GM12864 (cell line): ENCODE results near the gene VARS1.
"Not testable (repeated sequence)": the region's sequence is repeated elsewhere in the genome, so short reads cannot be mapped to it uniquely, and the experiment has no call there.

Experiments
- DNase-seq: peaks from one replicate; pipeline ENCODE4 v3.0.0-alpha.2; 2011; ENCODE audit warnings: low read depth
- H3K4me3 ChIP-seq: 2 replicates; pipeline ENCODE4 v1.5.1; 2011; ENCODE audit warnings: mild to moderate bottlenecking, low read depth, low read length, control low read depth
- TF ChIP-seq, protein P1 (sequence below): IDR thresholded peaks from 2 replicates; pipeline ENCODE4 v1.5.1; 2011; ENCODE audit warnings: low read depth, mild to moderate bottlenecking, moderate library complexity, low read length, control low read depth, inconsistent platforms; ENCODE audit errors: missing control alignments

Gene VARS1

DNA sequence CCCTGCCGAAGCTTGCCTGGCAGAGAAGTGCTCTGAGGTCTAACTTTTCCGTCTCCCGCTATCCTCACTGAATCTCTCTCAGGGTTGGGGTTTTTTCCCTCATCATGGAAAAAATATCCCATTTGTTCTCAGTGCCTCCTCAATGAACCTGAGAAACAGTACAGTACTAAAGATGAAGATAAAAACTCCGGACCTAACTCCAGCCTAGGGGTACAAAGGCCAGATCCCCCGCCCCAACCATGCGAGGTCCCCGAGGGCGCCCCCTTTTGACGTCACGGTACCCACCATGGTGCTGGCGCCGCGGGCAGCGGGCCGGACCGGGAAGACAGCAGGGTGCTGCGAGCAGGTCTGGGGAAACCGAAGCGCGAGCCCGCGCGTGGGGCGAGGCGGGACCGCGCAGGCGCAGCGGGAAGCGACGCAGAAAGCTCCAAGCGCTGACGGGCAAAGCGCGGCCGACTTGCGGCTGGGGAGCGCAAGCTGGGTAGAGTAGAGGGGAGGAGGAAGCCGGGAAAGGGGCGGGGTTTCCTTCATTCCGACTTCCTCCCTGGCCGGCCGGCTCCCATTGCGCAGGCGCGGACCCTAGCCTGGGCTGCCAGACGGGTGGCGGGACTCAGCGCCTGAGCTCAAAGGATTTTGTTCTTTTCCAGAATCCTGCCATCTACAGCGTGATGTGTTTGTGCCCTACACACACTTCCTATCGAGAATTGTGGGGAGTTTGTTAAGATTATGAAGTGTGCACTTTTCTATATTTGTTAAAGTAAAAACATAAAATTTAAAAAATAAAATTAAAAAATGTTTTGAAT, 11.1 kb upstream of the VARS1 start, which contains the start of gene LSM2:
Gene LSM2 (minus strand): TSS at position 497 of the 803 bp plus-strand sequence. CDS start 209 bp downstream, at position 288.
- TF ChIP-seq, protein P1, sequence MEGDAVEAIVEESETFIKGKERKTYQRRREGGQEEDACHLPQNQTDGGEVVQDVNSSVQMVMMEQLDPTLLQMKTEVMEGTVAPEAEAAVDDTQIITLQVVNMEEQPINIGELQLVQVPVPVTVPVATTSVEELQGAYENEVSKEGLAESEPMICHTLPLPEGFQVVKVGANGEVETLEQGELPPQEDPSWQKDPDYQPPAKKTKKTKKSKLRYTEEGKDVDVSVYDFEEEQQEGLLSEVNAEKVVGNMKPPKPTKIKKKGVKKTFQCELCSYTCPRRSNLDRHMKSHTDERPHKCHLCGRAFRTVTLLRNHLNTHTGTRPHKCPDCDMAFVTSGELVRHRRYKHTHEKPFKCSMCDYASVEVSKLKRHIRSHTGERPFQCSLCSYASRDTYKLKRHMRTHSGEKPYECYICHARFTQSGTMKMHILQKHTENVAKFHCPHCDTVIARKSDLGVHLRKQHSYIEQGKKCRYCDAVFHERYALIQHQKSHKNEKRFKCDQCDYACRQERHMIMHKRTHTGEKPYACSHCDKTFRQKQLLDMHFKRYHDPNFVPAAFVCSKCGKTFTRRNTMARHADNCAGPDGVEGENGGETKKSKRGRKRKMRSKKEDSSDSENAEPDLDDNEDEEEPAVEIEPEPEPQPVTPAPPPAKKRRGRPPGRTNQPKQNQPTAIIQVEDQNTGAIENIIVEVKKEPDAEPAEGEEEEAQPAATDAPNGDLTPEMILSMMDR: no peak
- DNase-seq: peak; percentile 83
- H3K4me3 ChIP-seq: peak within 1 kb of the TSS; percentile 61

DNA sequence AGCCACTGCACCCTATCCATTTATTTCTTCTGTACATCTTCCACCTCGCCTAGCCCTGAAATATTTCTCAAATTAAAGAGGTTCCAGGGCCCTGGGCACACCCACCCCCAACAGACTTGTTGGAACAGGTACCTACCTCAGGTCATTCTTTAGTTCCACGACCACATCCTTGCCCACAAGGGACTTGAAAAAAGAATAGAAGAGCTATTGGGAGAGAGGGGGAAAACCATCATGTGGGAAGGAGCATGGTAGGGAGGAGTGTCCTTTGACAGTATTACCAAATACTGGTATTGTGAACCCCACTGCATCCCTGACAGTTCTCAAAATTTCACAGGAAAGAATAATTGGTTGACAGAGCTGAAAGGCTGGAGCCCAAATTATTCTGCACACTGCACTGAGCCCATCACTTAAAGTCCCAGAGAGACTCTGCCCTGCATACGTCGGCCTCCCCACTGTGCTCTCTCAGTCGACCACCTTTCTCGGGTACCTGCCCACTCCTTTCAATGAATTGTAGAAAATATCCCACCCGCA, 10.5 kb upstream of the VARS1 start:
- TF ChIP-seq, protein P1: no peak
- DNase-seq: no peak

DNA sequence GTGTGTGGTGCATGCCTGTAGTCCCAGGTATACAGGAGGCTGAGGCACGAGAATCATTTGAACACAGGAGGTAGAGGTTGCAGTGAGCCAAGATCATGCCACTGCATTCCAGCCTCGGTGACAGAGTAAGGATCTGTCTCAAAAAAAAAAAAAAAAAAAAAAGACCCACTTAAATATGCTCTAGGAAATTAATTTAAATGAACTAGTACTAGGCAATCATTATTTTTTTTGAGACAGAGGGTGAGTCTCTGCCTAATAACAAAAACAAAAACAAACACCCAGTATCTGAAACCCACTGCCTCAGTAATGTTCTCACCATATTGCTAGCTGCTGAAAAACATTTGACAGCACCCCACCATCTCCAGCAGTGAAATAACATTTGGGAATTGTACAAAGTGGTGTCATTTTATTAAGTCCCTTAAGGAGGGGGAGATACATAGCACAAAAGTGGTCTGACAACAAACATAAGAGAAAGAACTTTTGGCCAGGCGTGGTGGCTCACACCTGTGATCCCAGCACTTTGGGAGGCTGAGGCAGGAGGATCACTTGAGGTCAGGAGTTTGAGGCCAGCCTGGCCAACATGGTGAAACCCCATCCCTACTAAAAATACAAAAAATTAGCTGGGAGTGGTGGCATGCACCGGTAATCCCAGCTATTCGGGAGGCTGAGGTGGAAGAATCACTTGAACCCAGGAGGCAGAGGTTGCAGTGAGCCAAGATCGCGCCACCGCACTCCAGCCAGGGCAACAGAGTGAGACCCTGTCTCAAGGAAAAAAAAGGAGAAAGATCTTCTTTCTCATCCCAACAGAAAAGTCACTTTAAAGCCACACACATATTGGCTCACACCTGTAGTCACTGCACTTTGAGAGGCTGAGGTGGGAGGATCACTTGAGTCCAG, 5.7 kb upstream of the VARS1 start:
- not testable (repeated sequence) for DNase-seq, H3K4me3 ChIP-seq

More for the DNA sequence above, 10.5 kb upstream of the VARS1 start:
- peak overlapping the region; percentile 61 for H3K4me3 ChIP-seq

DNA sequence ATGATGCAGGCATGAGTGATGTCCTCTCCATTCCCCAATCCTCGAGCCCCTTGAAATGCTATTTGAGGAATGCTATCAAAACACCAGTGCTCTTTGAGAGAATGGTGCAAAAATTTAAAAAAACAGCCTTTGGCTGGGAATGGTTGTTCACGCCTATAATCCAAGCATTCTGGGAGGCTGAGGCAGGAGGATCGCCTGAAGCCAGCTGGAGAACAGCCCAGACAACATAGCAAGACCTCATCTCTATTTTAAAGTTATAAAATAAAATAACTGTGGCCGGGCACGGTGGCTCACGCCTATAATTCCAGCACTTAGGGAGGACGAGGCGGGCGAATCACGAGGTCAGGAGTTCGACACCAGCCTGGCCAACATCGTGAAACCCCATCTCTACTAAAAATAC, 4.2 kb upstream of the VARS1 start:
- H3K4me3 ChIP-seq: no peak overlapping the region
- TF ChIP-seq, protein P1: no peak
- DNase-seq: no peak

DNA sequence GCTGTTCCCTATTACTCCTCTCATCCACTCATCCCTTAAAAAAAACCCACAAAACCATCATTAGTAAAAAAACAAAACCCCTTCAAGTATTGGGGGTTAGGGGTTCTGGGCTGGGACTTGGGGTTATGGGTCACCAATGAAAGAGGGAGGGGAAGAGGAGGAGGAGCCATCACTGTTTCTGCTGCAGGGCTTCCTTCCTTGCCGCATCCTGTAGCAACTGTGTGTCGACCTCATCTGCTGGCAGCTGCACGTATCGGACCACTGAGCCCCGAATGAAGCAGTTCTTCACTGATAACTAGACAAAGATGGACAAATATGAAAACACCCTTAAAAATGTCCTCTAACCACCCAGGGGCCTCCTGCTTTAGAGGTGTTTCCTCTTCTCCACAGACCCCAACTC, 2.0 kb upstream of the VARS1 start:
- no peak for DNase-seq
- H3K4me3 ChIP-seq: no peak overlapping the region
- TF ChIP-seq, protein P1: no peak

DNA sequence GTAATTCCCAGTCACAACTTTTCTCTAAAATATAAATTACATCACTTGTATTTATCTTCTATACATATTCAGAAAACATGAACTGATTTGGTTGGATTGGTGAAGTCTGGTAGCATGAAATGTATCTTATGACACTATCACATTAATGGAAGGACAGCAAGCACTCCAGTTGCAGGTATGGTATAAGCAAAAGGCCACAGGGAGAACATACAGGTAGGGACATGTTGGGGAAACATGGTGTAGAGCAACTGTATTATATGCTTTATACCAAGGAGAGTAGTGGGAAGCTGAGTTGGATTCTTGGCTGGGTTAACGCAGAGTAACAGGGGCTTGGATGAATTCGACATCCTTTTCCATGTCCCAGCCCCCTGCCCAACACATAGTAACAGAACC, 1.4 kb upstream of the VARS1 start:
- H3K4me3 ChIP-seq: no peak overlapping the region
- no peak for DNase-seq
- TF ChIP-seq, protein P1: no peak
